H1 (cell line): ENCODE measurements around the gene ECEL1. TPM values are rescaled to one million over a fixed set of nuclear protein-coding genes. Genes with fewer than 3 reads are reported as not detected.

Experiments used
- CTCF ChIA-PET: fragments of 300-600 bp; sonication (Branson Sonifier 250); formaldehyde crosslinking; loops from one replicate; lab custom pipeline; 2021; ENCODE audit not compliant: partially characterized antibody; lab: Charles Lee
- POLR2A ChIA-PET: fragments of 300-600 bp; sonication (Branson Sonifier 250); formaldehyde crosslinking; loops from one replicate; lab custom pipeline; 2021; ENCODE audit warnings: inconsistent platforms; ENCODE audit not compliant: partially characterized antibody; lab: Charles Lee
- DNase-seq, 2 experiments: peaks; one replicate each; pipeline versions ENCODE4 v3.0.0 to v3.0.0-alpha.2; 2010 to 2022; ENCODE audit warnings: low spot score in 2 of 2, low read depth in 1 of 2, mixed read lengths in 1 of 2
- FAIRE-seq: peaks from 2 replicates; lab custom pipeline; 2011; peaks lifted over from hg19 to GRCh38; lab: Jason Lieb, UNC
- H2AFZ ChIP-seq: 2 replicates; pipeline ENCODE4 v1.8.1; 2012; ENCODE audit warnings: low read length, inconsistent platforms
- H2AK5ac ChIP-seq: 2 replicates; pipeline ENCODE4 v1.6.1; 2013; ENCODE audit warnings: low read depth, low read length
- H2BK120ac ChIP-seq: replicated peaks from 2 replicates; pipeline ENCODE3; 2013; ENCODE audit warnings: low read depth, low read length, inconsistent platforms
- H2BK12ac ChIP-seq: 2 replicates; pipeline ENCODE4 v1.6.1; 2013; ENCODE audit warnings: low read depth, low read length
- H2BK15ac ChIP-seq: 2 replicates; pipeline ENCODE4 v1.6.1; 2013; ENCODE audit warnings: low read length
- H2BK20ac ChIP-seq: 2 replicates; pipeline ENCODE4 v1.6.1; 2013; ENCODE audit warnings: low read length
- H2BK5ac ChIP-seq: 2 replicates; pipeline ENCODE4 v1.6.1; 2013; ENCODE audit warnings: low read depth, low read length
- H3K14ac ChIP-seq: 2 replicates; pipeline ENCODE4 v1.6.1; 2013; ENCODE audit warnings: inconsistent platforms; ENCODE audit not compliant: insufficient read length
- H3K18ac ChIP-seq: 2 replicates; pipeline ENCODE4 v1.6.1; 2013; ENCODE audit warnings: low read length; ENCODE audit errors: extremely low read depth
- H3K23ac ChIP-seq: 2 replicates; pipeline ENCODE4 v1.6.1; 2013; ENCODE audit warnings: inconsistent platforms; ENCODE audit not compliant: insufficient read length
- H3K23me2 ChIP-seq: 2 replicates; pipeline ENCODE4 v1.6.1; 2013; ENCODE audit warnings: low read depth, low read length
- H3K27ac ChIP-seq: 2 replicates; pipeline ENCODE4 v1.6.1; 2011; ENCODE audit warnings: low read depth, low read length, inconsistent platforms
- H3K27me3 ChIP-seq, 4 experiments: replicated peaks in 1 of 4; 1 replicate in 1 of 4; 2 replicates in 3 of 4; pipeline versions ENCODE4 v1.6.1 to v1.8.1; 2011 to 2013; ENCODE audit warnings: low read length in 3 of 4, mild to moderate bottlenecking in 3 of 4, inconsistent platforms in 2 of 4, mixed read lengths in 2 of 4, moderate library complexity in 1 of 4; ENCODE audit not compliant: control insufficient read depth in 3 of 4, insufficient read depth in 3 of 4; ENCODE audit errors: extremely low read depth in 1 of 4
- H3K36me3 ChIP-seq, 4 experiments: 2 replicates each; pipeline versions ENCODE4 v1.6.1 to v1.8.1; 2011 to 2013; ENCODE audit warnings: mild to moderate bottlenecking in 4 of 4, low read length in 3 of 4, moderate library complexity in 2 of 4, control low read depth in 1 of 4, inconsistent platforms in 1 of 4; ENCODE audit not compliant: insufficient read depth in 4 of 4, control insufficient read depth in 2 of 4
- H3K4ac ChIP-seq: replicated peaks from 2 replicates; pipeline ENCODE3; 2013; ENCODE audit warnings: low read length, low read depth, mixed read lengths, inconsistent platforms; ENCODE audit not compliant: insufficient read length
- H3K4me1 ChIP-seq, 4 experiments: replicated peaks in 1 of 4; 1 replicate in 1 of 4; 2 replicates in 3 of 4; pipeline versions ENCODE4 v1.6.1 to v1.8.1; 2011 to 2013; ENCODE audit warnings: low read length in 3 of 4, inconsistent platforms in 2 of 4, mixed read lengths in 1 of 4; ENCODE audit not compliant: insufficient read depth in 4 of 4, control insufficient read depth in 3 of 4
- H3K4me2 ChIP-seq, 2 experiments: 2 replicates each; pipeline versions ENCODE4 v1.6.1 to v1.8.1; 2011 to 2013; ENCODE audit warnings: low read depth in 2 of 2, low read length in 2 of 2, control low read depth in 1 of 2, inconsistent platforms in 1 of 2, mild to moderate bottlenecking in 1 of 2; ENCODE audit not compliant: insufficient read depth in 1 of 2
- H3K4me3 ChIP-seq, 4 experiments: fragments of 200-600, 300-600 bp in 1 of 4; sonication (generic), shearing (Covaris generic), sonication (Bioruptor Twin) in 1 of 4; 2 replicates each; pipeline versions ENCODE4 v1.5.1 to v1.8.1; 2011 to 2016; ENCODE audit warnings: low read length in 4 of 4, low read depth in 3 of 4, control low read depth in 2 of 4, inconsistent platforms in 2 of 4, mild to moderate bottlenecking in 2 of 4, mixed read lengths in 1 of 4, moderate library complexity in 1 of 4; ENCODE audit not compliant: insufficient read depth in 2 of 4; ENCODE audit errors: extremely low read depth in 1 of 4
- H3K56ac ChIP-seq: replicated peaks from 2 replicates; pipeline ENCODE3; 2013; ENCODE audit warnings: low read depth, mild to moderate bottlenecking, mixed read lengths, low read length, inconsistent platforms; ENCODE audit not compliant: insufficient read length
- H3K79me1 ChIP-seq: 2 replicates; pipeline ENCODE4 v1.6.1; 2013; ENCODE audit warnings: low read depth, low read length, control low read depth
- H3K79me2 ChIP-seq, 2 experiments: 2 replicates each; pipeline versions ENCODE4 v1.6.1 to v1.8.1; 2012 to 2013; ENCODE audit warnings: low read length in 2 of 2, mild to moderate bottlenecking in 2 of 2, inconsistent platforms in 1 of 2; ENCODE audit not compliant: insufficient read depth in 2 of 2, control insufficient read depth in 1 of 2
- H3K9ac ChIP-seq, 4 experiments: replicated peaks in 1 of 4; 1 replicate in 1 of 4; 2 replicates in 3 of 4; pipeline versions ENCODE4 v1.6.1 to v1.8.1; 2011 to 2013; ENCODE audit warnings: low read depth in 3 of 4, low read length in 3 of 4, control low read depth in 2 of 4, mild to moderate bottlenecking in 2 of 4, moderate library complexity in 2 of 4, inconsistent platforms in 1 of 4; ENCODE audit errors: extremely low read depth in 1 of 4
- H3K9me3 ChIP-seq, 2 experiments: 2 replicates each; pipeline versions ENCODE4 v1.6.1 to v1.8.1; 2012 to 2013; ENCODE audit warnings: mild to moderate bottlenecking in 2 of 2, moderate library complexity in 2 of 2, control low read depth in 1 of 2, inconsistent platforms in 1 of 2, low read depth in 1 of 2, low read length in 1 of 2, mixed read lengths in 1 of 2; ENCODE audit not compliant: insufficient read depth in 2 of 2
- H4K20me1 ChIP-seq, 2 experiments: replicated peaks in 1 of 2; 2 replicates each; pipeline versions ENCODE3 to v1.8.1; 2011 to 2013; ENCODE audit warnings: inconsistent platforms in 2 of 2, low read length in 2 of 2, mild to moderate bottlenecking in 1 of 2; ENCODE audit not compliant: insufficient read depth in 2 of 2, control insufficient read depth in 1 of 2
- H4K5ac ChIP-seq: 2 replicates; pipeline ENCODE4 v1.6.1; 2013; ENCODE audit warnings: low read length, low read depth, mixed read lengths, inconsistent platforms; ENCODE audit not compliant: insufficient read length
- H4K8ac ChIP-seq: 2 replicates; pipeline ENCODE4 v1.8.0; 2013; ENCODE audit warnings: mild to moderate bottlenecking, moderate library complexity, low read length, inconsistent platforms; ENCODE audit not compliant: insufficient read depth; ENCODE audit errors: extremely low read depth
- H4K91ac ChIP-seq: replicated peaks from 2 replicates; pipeline ENCODE3; 2013; ENCODE audit warnings: low read length, mixed read lengths, inconsistent platforms; ENCODE audit not compliant: insufficient read length
- CREB1 ChIP-seq: IDR thresholded peaks from 2 replicates; pipeline ENCODE4 v1.6.1; 2012; ENCODE audit warnings: inconsistent platforms
- CTBP2 ChIP-seq: IDR thresholded peaks from 2 replicates; pipeline ENCODE4 v1.7.0; 2011; ENCODE audit warnings: borderline replicate concordance, mild to moderate bottlenecking, moderate library complexity, mixed read lengths, low read length; ENCODE audit not compliant: insufficient read depth, insufficient read length
- HDAC2 ChIP-seq, 2 experiments: fragments of 300-600 bp in 1 of 2; sonication (generic) in 1 of 2; IDR thresholded peaks; 2 replicates each; pipeline ENCODE4 v1.6.1; 2011 to 2012; ENCODE audit warnings: low read depth in 2 of 2, low read length in 2 of 2, mild to moderate bottlenecking in 2 of 2, moderate library complexity in 2 of 2, borderline replicate concordance in 1 of 2, inconsistent platforms in 1 of 2
- JUND ChIP-seq: IDR thresholded peaks from 2 replicates; pipeline ENCODE4 v1.6.1; 2011; ENCODE audit warnings: mild to moderate bottlenecking, improper control_type of control experiment, low read length
- SIN3A ChIP-seq, 2 experiments: IDR thresholded peaks in 1 of 2; conservative IDR thresholded peaks in 1 of 2; 2 replicates each; pipeline ENCODE4 v1.6.1; 2011 to 2012; ENCODE audit warnings: low read length in 2 of 2, improper control_type of control experiment in 1 of 2, low read depth in 1 of 2, mild to moderate bottlenecking in 1 of 2
- TAF1 ChIP-seq: IDR thresholded peaks from 2 replicates; pipeline ENCODE4 v1.6.1; 2011; ENCODE audit warnings: mild to moderate bottlenecking, low read depth, low read length
- TBP ChIP-seq: IDR thresholded peaks from 2 replicates; pipeline ENCODE4 v1.6.1; 2011; ENCODE audit warnings: low read depth, low read length, improper control_type of control experiment
- WGBS, 2 experiments: shearing (Covaris generic) in 1 of 2; methylation state at CpG; one replicate each; pipeline versions ENCODE4 v1.1.6 to v1.1.7; 2013 to 2015; ENCODE audit warnings: low lambda C conversion rate in 2 of 2, mixed read lengths in 2 of 2, inconsistent platforms in 1 of 2, low coverage in 1 of 2, missing lambda C conversion rate in 1 of 2; ENCODE audit not compliant: insufficient replicate concordance in 2 of 2, insufficient coverage in 1 of 2, insufficient read length in 1 of 2; ENCODE audit errors: extremely low coverage in 1 of 2, missing lambda C conversion rate in 1 of 2; 5-methylcytosine and 5-hydroxymethylcytosine counted together
- polyA plus RNA-seq, 7 experiments: library from polyadenylated mRNA; depleted of rRNA in 3 of 7; stranded (reverse) in 5 of 7; unstranded in 2 of 7; fragments of >200 nt in 5 of 7; fragments of 200-250 nt in 2 of 7; gene quantifications; 1 replicate in 5 of 7; 2 replicates in 1 of 7; 4 replicates in 1 of 7; pipeline versions ENCODE4 v1.2.1 to v1.2.3, GENCODE V29; 2011 to 2013; ENCODE audit warnings: missing spikeins in 2 of 7, mixed read lengths in 2 of 7
- total RNA-seq: library from RNA; stranded (reverse); fragmentation: NEBNext Ultra II Directional; extraction: Animal tissue kit (Norgen Biotek cat#: 25700); gene quantifications from 2 replicates; pipeline ENCODE4 v1.2.1, GENCODE V29; 2021
- TF ChIP-seq, protein P1 (sequence below): IDR thresholded peaks from 2 replicates; pipeline ENCODE4 v1.6.1; 2012; ENCODE audit warnings: low read length, inconsistent platforms

Gene ECEL1
- total and polyA plus RNA-seq, 2 of the 8 experiments (the other 6 are each of a cell fraction or from before 2014, with no cell fraction given) = 7.7 to 20.2 TPM

DNA sequence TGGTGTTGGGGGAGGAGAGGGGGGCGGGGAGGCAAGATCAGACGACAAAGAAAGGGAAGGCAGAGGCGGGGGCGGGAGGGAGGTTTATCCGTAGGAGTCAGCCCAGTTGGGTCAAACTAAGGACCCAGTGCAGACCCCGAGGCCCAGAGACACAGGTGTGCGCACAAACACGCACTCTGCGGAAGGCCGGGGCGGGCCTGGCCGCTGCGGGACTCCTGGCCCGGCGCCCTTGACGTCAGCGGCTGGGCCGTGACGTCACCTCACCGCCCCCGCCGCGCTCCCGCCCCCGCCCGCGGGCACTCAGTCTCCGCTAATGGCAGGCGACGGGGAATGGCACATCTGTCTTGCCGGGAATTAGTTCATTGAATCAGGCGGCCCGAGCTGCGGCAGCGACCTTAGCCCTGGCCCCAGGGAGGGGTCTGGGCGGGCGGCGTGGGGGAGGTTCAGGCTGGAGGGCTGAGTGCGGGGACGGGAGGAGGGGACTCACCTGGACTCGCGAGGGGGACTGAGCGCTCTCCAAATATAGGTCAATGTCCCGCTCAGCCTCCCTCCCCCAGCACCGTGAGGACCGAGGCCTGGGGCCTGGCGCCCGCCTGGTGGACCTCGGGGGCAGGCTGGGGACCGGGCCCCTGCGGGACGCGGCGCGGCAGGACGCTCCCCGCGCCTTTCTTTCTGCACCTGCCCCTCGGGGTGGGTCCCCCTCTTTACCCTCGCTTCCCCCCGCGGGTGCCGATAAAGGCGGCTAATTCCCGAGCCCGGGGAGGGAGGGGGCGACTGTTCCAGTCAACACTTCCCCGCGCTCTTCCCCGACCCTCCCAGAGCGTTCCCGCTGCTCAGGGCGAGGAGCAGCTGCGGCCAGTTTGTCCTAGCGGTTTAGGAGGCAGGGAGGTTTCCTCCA, 15.5 kb upstream of the ECEL1 start:
- Histone ChIP-seq H4K20me1 (peaks cover 0 to 2% of the 10 kb centered on the region in 2 experiments), H3K4ac (no peak overlapping the region), H2AFZ (no peak overlapping the region), H2BK5ac (peak overlapping the region; percentile 71), H3K23ac (no peak overlapping the region), H3K56ac (no peak overlapping the region), H2BK20ac (no peak overlapping the region), H4K91ac (no peak overlapping the region), H4K8ac (no peak overlapping the region), H2AK5ac (no peak overlapping the region), H3K79me2 (no peaks in the 10 kb centered on the region), H3K4me2 (peak overlapping the region; percentile 100), H3K9me3 (no peaks in the 10 kb centered on the region), H2BK15ac (no peak overlapping the region; the same call in 1 of the 2 replicates), H3K27me3 (peaks cover 15 to 48% (median 43%) of the 10 kb centered on the region in 4 experiments), H3K18ac (no peak overlapping the region; the same call in 1 of the 2 replicates), H3K79me1 (no peaks in the 10 kb centered on the region), H3K4me1 (peaks cover 0 to 27% (median 17%) of the 10 kb centered on the region in 4 experiments; a peak in 6 of 7 replicates), H3K27ac (no peak overlapping the region), H3K23me2 (peaks cover 12% of the 10 kb centered on the region), H3K9ac (no peak overlapping the region), H3K14ac (no peak overlapping the region), H2BK12ac (peak overlapping the region; percentile 93; the same call in 1 of the 2 replicates), H4K5ac (no peak overlapping the region), H3K4me3 (peak overlapping the region; percentile 39 to 84 (median 56)), H3K36me3 (no peaks in the 10 kb centered on the region), H2BK120ac (no peak overlapping the region)
- WGBS, 2 experiments = 4% methylated on average over 33 of the region's 75 CpGs; no CpG with 5 or more reads in 1 of the 2 experiments
- DNase-seq (peak in 1 of 2 experiments; percentile 84), FAIRE-seq (no peak)
- CTCF ChIA-PET = interaction anchor here (0.6 to 10.8 kb wide), 3 partner anchors 14 to 102 kb away, joined by 3 to 176 read pairs (median 4); partner anchors contain the start of genes CHRND and PRSS56
- POLR2A ChIA-PET = interaction anchor here (1.1 to 1.2 kb wide), 2 partner anchors 14 to 21 kb away, joined by 3 to 5 read pairs; no protein-coding TSS in a partner anchor
- TF ChIP-seq CTBP2 = peak; percentile 60
- no peak for TF ChIP-seq TAF1
- 0 out of 4 replicates have a peak, but pooled peaks of 1 of the 2 experiments have one; percentile 75 for TF ChIP-seq HDAC2 (IDR thresholded peaks at IDR 0.05; ENCODE audit: borderline replicate concordance in 1 of 2, low read depth in 2 of 2, low read length in 2 of 2)
- TF ChIP-seq, protein P1, sequence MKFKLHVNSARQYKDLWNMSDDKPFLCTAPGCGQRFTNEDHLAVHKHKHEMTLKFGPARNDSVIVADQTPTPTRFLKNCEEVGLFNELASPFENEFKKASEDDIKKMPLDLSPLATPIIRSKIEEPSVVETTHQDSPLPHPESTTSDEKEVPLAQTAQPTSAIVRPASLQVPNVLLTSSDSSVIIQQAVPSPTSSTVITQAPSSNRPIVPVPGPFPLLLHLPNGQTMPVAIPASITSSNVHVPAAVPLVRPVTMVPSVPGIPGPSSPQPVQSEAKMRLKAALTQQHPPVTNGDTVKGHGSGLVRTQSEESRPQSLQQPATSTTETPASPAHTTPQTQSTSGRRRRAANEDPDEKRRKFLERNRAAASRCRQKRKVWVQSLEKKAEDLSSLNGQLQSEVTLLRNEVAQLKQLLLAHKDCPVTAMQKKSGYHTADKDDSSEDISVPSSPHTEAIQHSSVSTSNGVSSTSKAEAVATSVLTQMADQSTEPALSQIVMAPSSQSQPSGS = no peak
- TF ChIP-seq JUND = 0 out of 2 replicates have a peak, but pooled peaks have one; percentile 45
- peak; percentile 18; the same call in 1 of the 2 replicates for TF ChIP-seq TBP
- TF ChIP-seq CREB1 = peak; percentile 96
- TF ChIP-seq SIN3A (conservative IDR thresholded peaks at IDR 0.05 in 1 of 2, IDR thresholded peaks at IDR 0.05 in 1 of 2; ENCODE audit: low read depth in 1 of 2, low read length in 2 of 2) = 0 out of 4 replicates have a peak, but pooled peaks of 1 of the 2 experiments have one; percentile 20
